Measurements from ENCODE around the gene ABHD11. TPM values are rescaled to one million over a fixed set of nuclear protein-coding genes. Genes with fewer than 3 reads are reported as not detected.
A peak's percentile ranks its signal among the peaks of the same experiment; 100 is the strongest.
"Not testable (repeated sequence)": the region's sequence is repeated elsewhere in the genome, so short reads cannot be mapped to it uniquely, and the experiment has no call there.

Gene ABHD11
- total RNA-seq, 4 donors from 2014 or later = 6.1 to 7.9 (median 7.2) TPM

- intact Hi-C loops (cut with DNase I) = loop anchor here (10.0 kb wide), 1 partner anchor 57 kb away; the partner anchor contains the start of gene VPS37D
- Histone ChIP-seq H3K4me1 (peaks cover 29 to 52% (median 44%) of the 10 kb centered on the region in 4 donors), H3K36me3 (no peaks in the 10 kb centered on the region), H3K27ac (replicated peaks in 1 of 4) (peak overlapping the region; percentile 28 to 85 (median 52)), H3K4me3 (no peak overlapping the region), H3K9me3 (no peaks in the 10 kb centered on the region), H3K27me3 (peaks cover 0 to 4% (median 0%) of the 10 kb centered on the region in 4 donors)
- no peak for DNase-seq (ENCODE audit: extremely low spot score)
- 80% methylated on average over 2 of the region's 3 CpGs for WGBS
- peak in 1 of 2 donors; percentile 20 for TF ChIP-seq POLR2AphosphoS5 (IDR thresholded peaks at IDR 0.05)
- TF ChIP-seq EP300 (IDR thresholded peaks at IDR 0.05) = no peak
These were observed 17.2 kb downstream of the ABHD11 start for GRCh38 chr7:73721377-73721817.

DNA sequence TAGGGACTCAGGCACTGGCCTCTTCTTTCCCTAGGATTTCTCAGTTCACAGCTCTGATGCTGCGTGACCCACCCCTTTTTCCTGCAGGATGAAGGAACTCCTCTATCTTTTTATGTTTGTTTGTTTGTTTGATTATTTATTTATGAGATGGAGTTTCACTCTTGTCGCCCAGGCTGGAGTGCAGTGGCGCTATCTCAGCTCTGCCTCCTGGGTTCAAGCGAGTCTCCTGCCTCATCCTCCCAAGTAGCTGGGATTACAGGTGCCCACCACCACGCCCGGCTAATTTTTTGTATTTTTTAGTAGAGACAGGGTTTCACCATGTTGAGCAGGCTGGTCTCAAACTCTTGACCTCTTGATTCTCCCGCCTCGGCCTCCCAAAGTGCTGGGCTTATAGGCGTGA lies 18.2 kb downstream of the ABHD11 start:
- not testable (repeated sequence) for H3K36me3 ChIP-seq; H3K4me3 ChIP-seq; H3K9me3 ChIP-seq; H3K27me3 ChIP-seq; DNase-seq (ENCODE audit: extremely low spot score)
- intact Hi-C loops (cut with DNase I) = loop anchor here (10.0 kb wide), 1 partner anchor 56 kb away; the partner anchor contains the start of gene VPS37D
- WGBS = 96% methylated on average over 9 of the region's 9 CpGs
- H3K27ac ChIP-seq (replicated peaks in 1 of 4) = peak overlapping the region in 3 of 4 donors; percentile 55 to 85 (median 61)
- peaks cover 32 to 62% (median 54%) of the 10 kb centered on the region in 4 donors for H3K4me1 ChIP-seq

DNA sequence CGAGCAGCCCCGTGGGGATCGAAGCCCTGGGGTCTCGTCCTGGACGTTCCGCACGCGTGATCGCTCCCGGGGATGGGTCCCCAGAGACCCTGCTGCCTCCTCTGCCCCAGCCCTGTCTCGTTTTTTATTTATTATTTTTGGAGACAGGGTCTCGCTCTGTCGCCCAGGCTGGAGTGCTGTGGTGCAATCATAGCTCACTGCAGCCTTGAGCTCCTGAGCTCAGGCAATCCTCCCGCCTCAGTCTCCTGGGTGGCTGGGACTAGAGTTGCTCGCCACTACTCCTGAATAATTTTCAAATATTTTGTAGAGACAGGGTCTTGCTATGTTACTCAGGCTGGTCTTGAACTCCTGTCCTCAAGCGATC lies 18.8 kb downstream of the ABHD11 start:
- Histone ChIP-seq H3K4me3 (peak overlapping the region; percentile 76 to 90 (median 87)), H3K9me3 (no peaks in the 10 kb centered on the region), H3K4me1 (peaks cover 32 to 65% (median 58%) of the 10 kb centered on the region in 4 donors), H3K27me3 (no peaks in the 10 kb centered on the region), H3K36me3 (no peaks in the 10 kb centered on the region), H3K27ac (replicated peaks in 1 of 4) (peak overlapping the region; percentile 55 to 85 (median 66))
- intact Hi-C loops (cut with DNase I) = loop anchor here (5.0 to 10.0 kb wide), 2 partner anchors 37 to 55 kb away; partner anchors contain the start of genes BUD23, DNAJC30 and VPS37D
- TF ChIP-seq EP300 (IDR thresholded peaks at IDR 0.05) (no peak), CTCF (IDR thresholded peaks at IDR 0.05) (no peak), POLR2AphosphoS5 (IDR thresholded peaks at IDR 0.05) (no peak)
- 18% methylated on average over 8 of the region's 16 CpGs for WGBS
- DNase-seq (ENCODE audit: extremely low spot score) = no peak

DNA sequence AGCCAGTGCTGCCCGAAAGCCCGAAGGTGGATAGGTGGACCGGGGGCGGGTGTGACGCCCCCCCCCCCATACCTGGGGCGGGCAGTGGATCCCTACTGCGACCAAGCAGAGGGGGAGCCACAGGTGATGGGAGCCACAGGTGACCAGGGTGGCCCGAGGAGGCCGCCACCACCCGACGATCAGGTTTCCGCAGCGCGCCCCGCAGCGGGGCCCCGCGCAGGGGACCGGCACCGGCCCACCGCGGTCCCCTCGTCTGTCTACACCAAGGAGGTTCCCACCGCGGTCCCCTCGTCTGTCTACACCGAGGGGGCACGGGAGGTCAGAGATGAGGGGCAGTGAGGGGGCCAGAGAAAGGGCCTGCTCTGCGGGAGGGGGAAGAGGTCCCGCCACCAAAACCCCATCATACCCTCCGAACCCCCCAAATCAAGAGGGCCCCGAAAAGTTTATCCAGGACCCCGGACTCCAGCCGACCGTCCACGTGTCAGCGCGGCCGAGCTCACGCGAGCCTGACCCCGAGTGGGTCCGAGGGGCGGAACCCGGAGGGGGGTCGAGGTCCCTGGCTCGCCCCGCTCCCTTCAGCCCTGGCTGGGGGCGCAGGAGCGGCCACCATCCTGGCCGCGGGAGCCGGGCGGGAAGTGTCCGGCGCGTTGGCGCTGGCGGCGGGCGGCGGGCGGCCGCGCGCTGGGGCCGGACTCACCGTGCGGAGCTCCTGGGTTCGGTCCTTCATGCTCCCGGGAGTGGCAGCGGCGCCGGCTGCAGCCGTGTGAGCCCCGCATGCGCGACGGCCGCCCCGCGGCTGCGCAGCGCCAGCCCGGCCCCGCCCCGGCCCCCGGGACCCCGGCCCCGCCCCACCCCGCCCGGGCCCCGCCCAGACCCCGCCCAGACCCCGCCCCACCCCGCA lies 19.4 kb downstream of the ABHD11 start, which contains the start of gene STX1A:
Gene STX1A, minus strand, starts transcription at position 765 of the 901 bp plus-strand sequence. Its CDS starts 38 bp downstream, at position 727.
- peak within 1 kb of the TSS; percentile 72 to 85 (median 76) for H3K27ac ChIP-seq (replicated peaks in 1 of 4)
- DNase-seq (ENCODE audit: extremely low spot score) = no peak
- H3K4me3 ChIP-seq = peak within 1 kb of the TSS; percentile 76 to 90 (median 87)
- peaks cover 32 to 65% (median 58%) of the 10 kb centered on the region in 4 donors for H3K4me1 ChIP-seq
- no peak for TF ChIP-seq CTCF (IDR thresholded peaks at IDR 0.05)
- peak; percentile 13 to 63 for TF ChIP-seq POLR2AphosphoS5 (IDR thresholded peaks at IDR 0.05)
- no peaks in the 10 kb centered on the region for H3K36me3 ChIP-seq
- intact Hi-C loops (cut with DNase I) = loop anchor here (5.0 kb wide), 1 partner anchor 37 kb away; the partner anchor contains the start of genes BUD23 and DNAJC30
- 0% methylated on average over 13 of the region's 96 CpGs for WGBS
- no peaks in the 10 kb centered on the region for H3K9me3 ChIP-seq
- no peaks in the 10 kb centered on the region for H3K27me3 ChIP-seq

- Histone ChIP-seq H3K27ac (replicated peaks in 1 of 4) (peak overlapping the region in 3 of 4 donors; percentile 73 to 85 (median 80)), H3K36me3 (no peaks in the 10 kb centered on the region), H3K4me1 (peaks cover 32 to 65% (median 58%) of the 10 kb centered on the region in 4 donors), H3K4me3 (peak overlapping the region; percentile 76 to 90 (median 87)), H3K27me3 (no peaks in the 10 kb centered on the region), H3K9me3 (no peaks in the 10 kb centered on the region)
- intact Hi-C loops (cut with DNase I) = loop anchor here (5.0 kb wide), 1 partner anchor 36 kb away; the partner anchor contains the start of genes BUD23 and DNAJC30
- TF ChIP-seq POLR2AphosphoS5 (IDR thresholded peaks at IDR 0.05) (no peak), POLR2A (IDR thresholded peaks at IDR 0.05; ENCODE audit: low read depth) (no peak)
- 36% methylated on average over 5 of the region's 9 CpGs for WGBS
- no peak for DNase-seq (ENCODE audit: extremely low spot score)
These were observed 20.1 kb downstream of the ABHD11 start for GRCh38 chr7:73718438-73718881.

- no peaks in the 10 kb centered on the region for H3K9me3 ChIP-seq
- DNase-seq (ENCODE audit: extremely low spot score) = no peak
- H3K4me1 ChIP-seq = peaks cover 32 to 65% (median 58%) of the 10 kb centered on the region in 4 donors
- intact Hi-C loops (cut with DNase I) = loop anchor here (5.0 kb wide), 1 partner anchor 36 kb away; the partner anchor contains the start of genes BUD23 and DNAJC30
- H3K27me3 ChIP-seq = no peaks in the 10 kb centered on the region
- H3K36me3 ChIP-seq = peaks cover 0 to 4% (median 0%) of the 10 kb centered on the region in 4 donors
- 37% methylated on average over 10 of the region's 10 CpGs for WGBS
- peak overlapping the region; percentile 76 to 90 (median 87) for H3K4me3 ChIP-seq
- TF ChIP-seq POLR2AphosphoS5 (IDR thresholded peaks at IDR 0.05) (no peak), CTCF (IDR thresholded peaks at IDR 0.05) (no peak), POLR2A (IDR thresholded peaks at IDR 0.05; ENCODE audit: low read depth) (no peak), EP300 (IDR thresholded peaks at IDR 0.05) (no peak)
- peak overlapping the region; percentile 63 to 85 (median 76) for H3K27ac ChIP-seq (replicated peaks in 1 of 4)
These were observed 20.6 kb downstream of the ABHD11 start for GRCh38 chr7:73717991-73718405.
